ENCODE results near the gene ZNF638.
"Not testable (repeated sequence)": the region's sequence is repeated elsewhere in the genome, so short reads cannot be mapped to it uniquely, and the experiment has no call there.

Gene ZNF638

DNA sequence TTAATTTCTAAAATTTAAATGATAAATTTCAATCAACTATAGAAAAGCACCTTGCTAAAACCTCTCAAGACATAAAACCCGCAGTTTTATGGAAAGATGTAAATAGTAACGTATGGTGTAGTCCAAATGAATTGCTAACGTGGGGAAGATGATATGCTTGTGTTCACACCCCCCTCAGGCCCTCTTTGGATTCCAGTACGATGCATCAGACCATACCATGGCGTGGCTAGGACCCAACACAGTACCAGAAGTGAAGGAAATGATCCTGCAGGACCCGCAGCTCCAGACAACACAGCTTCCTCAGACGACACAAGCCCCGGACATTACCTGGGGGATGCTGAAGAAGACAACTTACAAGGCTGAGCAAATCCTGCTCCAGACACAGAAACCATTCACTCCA lies 61.6 kb downstream of the ZNF638 start:
- DNase-seq (ENCODE audit: low read depth, low spot score): no peak

GRCh38 chr2:71395471-71395870 lies 63.9 kb downstream of the ZNF638 start:
- no peak for DNase-seq (ENCODE audit: low read depth, low spot score)

GRCh38 chr2:71402427-71402826 lies 70.8 kb downstream of the ZNF638 start:
- no peak for DNase-seq (ENCODE audit: low read depth, low spot score)

GRCh38 chr2:71409611-71410010 lies 78.0 kb downstream of the ZNF638 start:
- DNase-seq (ENCODE audit: low read depth, low spot score): no peak

DNA sequence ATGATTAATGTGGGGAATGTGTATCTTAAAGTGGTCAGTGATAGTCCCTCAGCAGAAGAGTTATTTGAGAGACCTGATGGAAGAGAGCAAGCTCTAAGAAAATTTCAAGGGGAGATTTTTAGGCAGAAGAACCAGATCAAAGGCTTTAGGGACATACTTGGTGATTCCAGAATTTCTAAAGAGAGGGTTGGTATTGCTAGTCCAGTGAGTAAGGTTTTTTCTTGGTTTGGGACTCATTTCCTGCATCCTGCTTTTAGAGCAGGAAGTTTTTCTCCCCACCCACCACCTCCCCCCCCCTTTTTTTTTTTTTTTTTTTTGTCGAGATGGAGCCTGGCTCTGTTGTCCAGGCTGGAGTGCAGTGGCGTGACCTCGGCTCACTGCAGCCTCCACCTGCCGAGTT lies 79.1 kb downstream of the ZNF638 start:
- DNase-seq (ENCODE audit: low read depth, low spot score): no peak

DNA sequence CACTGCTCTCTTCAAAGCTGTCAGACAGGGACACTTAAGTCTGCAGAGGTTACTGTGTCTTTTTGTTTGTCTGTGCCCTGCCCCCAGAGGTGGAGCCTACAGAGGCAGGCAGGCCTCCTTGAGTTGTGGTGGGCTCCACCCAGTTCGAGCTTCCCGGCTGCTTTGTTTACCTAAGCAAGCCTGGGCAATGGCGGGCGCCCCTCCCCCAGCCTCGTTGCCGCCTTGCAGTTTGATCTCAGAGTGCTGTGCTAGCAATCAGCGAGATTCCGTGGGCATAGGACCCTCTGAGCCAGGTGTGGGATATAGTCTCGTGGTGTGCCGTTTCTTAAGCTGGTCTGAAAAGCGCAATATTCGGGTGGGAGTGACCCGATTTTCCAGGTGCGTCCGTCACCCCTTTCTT lies 85.3 kb downstream of the ZNF638 start:
- not testable (repeated sequence) for DNase-seq (ENCODE audit: low read depth, low spot score)

GRCh38 chr2:71417300-71418202 lies 86.0 kb downstream of the ZNF638 start:
- no peak for DNase-seq (ENCODE audit: low read depth, low spot score)

DNA sequence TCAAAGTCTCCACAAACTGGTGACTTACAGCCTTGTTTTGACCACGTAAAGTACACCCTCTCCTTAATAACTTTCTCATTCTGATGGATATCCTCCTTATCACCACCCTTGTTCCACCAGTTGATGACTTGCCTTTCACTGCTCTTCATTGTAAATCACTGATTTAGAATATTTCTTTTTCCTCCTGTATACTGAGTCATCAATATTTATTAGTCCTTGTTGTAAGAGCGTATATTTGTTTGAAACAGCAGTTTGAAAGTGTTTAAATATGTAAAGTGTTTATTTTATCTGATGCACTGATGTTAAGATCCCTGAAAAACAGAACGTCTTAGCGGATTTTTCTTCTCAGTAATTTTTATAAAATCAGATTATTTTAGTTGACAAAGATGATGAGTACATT lies 87.6 kb downstream of the ZNF638 start:
- DNase-seq (ENCODE audit: low read depth, low spot score): no peak

GRCh38 chr2:71419976-71420375 lies 88.4 kb downstream of the ZNF638 start:
- DNase-seq (ENCODE audit: low read depth, low spot score): no peak

DNA sequence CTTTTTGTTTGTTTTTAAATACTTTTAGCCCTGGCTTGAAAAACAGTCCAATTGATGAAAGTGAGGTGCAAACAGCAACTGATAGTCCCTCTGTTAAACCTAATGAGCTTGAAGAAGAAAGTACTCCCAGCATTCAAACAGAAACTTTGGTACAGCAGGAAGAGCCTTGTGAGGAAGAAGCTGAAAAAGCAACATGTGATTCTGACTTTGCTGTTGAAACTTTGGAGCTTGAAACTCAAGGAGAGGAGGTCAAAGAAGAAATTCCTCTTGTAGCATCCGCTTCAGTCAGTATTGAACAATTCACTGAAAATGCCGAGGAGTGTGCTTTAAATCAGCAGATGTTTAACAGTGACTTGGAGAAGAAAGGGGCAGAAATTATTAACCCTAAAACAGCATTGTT lies 91.2 kb downstream of the ZNF638 start:
- no peak for DNase-seq (ENCODE audit: low read depth, low spot score)

DNA sequence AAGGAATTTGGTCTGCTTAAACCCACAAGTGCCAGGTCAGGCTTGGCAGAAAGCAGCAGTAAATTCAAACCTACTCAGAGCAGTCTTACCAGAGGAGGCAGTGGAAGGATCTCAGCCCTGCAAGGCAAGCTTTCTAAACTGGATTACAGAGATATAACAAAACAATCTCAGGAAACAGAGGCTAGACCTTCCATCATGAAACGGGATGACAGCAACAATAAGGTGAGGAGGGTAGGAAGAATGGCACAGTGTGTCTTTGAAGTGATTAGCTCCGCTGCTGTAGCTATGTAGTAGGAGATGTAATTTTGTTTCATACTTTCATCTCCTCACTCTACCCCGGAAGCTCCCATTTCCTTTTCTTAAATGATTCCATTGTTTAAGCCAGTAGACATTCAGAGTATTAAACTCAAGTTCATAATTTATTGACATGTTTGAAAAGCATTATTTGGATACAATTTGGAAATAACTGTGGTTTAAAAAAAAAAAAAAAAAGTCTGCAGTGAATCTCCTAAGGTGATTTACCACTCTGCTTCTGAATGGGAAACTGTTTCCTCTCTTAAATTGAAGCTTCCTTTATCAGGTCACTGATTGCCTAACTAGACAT lies 92.3 kb downstream of the ZNF638 start:
- no peak for DNase-seq (ENCODE audit: low read depth, low spot score)

- DNase-seq (ENCODE audit: low read depth, low spot score): no peak
Measured at GRCh38 chr2:71426721-71427120, 95.1 kb downstream of the ZNF638 start.

GRCh38 chr2:71428472-71429383 lies 97.1 kb downstream of the ZNF638 start:
- no peak for DNase-seq (ENCODE audit: low read depth, low spot score)

- DNase-seq (ENCODE audit: low read depth, low spot score): not testable (repeated sequence)
Measured at GRCh38 chr2:71445142-71445541, 113.6 kb downstream of the ZNF638 start.

DNA sequence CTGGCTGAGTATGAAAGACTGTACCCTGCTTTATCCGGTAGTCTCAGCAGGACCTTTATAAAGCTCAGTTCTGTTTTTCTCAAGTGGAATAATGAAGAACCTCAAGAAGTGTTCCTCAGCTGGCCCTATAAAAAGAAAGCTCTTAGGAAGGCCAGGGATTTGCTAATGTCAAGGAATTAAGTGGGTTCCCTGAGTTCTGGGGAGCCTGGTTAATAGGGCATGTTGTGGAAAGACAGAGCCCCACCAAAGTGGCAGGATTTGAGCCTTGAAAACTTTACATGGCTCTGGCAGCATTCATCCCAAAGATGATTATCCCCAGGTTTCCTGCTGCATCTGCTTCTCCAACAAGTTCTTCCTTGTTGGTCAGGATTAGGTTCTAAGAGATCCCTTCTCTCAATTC lies 114.9 kb downstream of the ZNF638 start:
- DNase-seq (ENCODE audit: low read depth, low spot score): no peak

GRCh38 chr2:71449343-71449742 lies 117.8 kb downstream of the ZNF638 start:
- DNase-seq (ENCODE audit: low read depth, low spot score): no peak

GRCh38 chr2:71451705-71452104 lies 120.1 kb downstream of the ZNF638 start:
- no peak for DNase-seq (ENCODE audit: low read depth, low spot score)

- no peak for DNase-seq (ENCODE audit: low read depth, low spot score)
Measured at GRCh38 chr2:71452565-71452964, 121.0 kb downstream of the ZNF638 start.

- no peak for DNase-seq (ENCODE audit: low read depth, low spot score)
Measured at GRCh38 chr2:71453404-71454220, 122.0 kb downstream of the ZNF638 start, which contains the start of gene DYSF. TSS of gene DYSF (plus strand) at chr2:71453561.

DNA sequence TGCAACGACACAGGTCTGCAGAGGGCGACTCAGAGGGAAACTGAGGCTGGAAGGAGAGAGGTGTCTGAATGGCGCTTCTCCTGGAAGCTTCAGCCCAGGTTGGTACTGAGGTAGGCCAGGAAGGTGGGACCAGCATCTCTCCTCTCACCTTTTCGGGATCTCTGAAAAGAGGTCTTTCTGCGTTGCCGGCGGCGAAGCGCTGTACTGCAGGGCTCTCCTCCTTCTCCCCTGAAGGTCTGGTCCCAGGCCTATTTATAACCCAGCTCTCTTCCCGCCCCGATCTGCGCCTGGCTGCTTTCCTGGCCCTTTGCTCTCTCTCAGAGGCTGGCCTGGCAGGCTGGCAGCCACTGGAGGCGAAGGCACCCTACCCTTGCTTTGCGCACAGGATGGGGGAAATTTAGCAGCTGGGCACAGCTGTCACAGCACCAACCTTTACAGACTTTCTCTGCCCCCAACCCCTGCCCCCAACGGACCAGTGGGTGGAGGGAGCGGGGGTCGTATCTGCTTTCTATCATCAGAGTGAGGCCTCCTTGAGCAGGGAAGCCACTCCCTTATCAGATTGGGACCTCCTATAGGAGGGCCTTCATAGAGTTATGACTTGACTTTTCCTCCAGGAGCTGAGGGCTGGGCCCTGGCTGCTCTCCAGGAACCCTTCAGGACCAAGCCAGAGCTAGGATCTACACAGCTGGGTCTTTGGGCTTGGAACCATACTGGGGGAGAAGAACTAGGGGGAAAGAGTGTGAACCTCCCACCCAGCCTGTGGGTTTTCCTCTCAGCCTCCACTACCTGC lies 122.8 kb downstream of the ZNF638 start:
- no peak for DNase-seq (ENCODE audit: low read depth, low spot score)

All from activated CD4-positive, CD25-positive, alpha-beta regulatory T cell treated with anti-CD3 and anti-CD28 coated beads, Interleukin-2, amount 50 U/mL, for 16 hours (primary cell).